Activated naive CD8-positive, alpha-beta T cell (primary cell): ENCODE results near the gene HARBI1.

Experiments used
- H3K27ac Mint-ChIP-seq: one replicate; pipeline ENCODE4 v1.8.0; 2021; ENCODE audit warnings: mixed read lengths
- H3K27me3 Mint-ChIP-seq: one replicate; pipeline ENCODE4 v1.8.0; 2021; ENCODE audit warnings: mixed read lengths
- H3K36me3 Mint-ChIP-seq: one replicate; pipeline ENCODE4 v1.8.0; 2021; ENCODE audit warnings: mixed read lengths
- H3K4me1 Mint-ChIP-seq: one replicate; pipeline ENCODE4 v1.8.0; 2021; ENCODE audit warnings: low read depth, mixed read lengths
- H3K4me3 Mint-ChIP-seq: one replicate; pipeline ENCODE4 v1.8.0; 2021; ENCODE audit warnings: mild to moderate bottlenecking, mixed read lengths
- H3K9me3 Mint-ChIP-seq: one replicate; pipeline ENCODE4 v1.8.0; 2021; ENCODE audit warnings: low read depth, mixed read lengths

HARBI1 gene

DNA sequence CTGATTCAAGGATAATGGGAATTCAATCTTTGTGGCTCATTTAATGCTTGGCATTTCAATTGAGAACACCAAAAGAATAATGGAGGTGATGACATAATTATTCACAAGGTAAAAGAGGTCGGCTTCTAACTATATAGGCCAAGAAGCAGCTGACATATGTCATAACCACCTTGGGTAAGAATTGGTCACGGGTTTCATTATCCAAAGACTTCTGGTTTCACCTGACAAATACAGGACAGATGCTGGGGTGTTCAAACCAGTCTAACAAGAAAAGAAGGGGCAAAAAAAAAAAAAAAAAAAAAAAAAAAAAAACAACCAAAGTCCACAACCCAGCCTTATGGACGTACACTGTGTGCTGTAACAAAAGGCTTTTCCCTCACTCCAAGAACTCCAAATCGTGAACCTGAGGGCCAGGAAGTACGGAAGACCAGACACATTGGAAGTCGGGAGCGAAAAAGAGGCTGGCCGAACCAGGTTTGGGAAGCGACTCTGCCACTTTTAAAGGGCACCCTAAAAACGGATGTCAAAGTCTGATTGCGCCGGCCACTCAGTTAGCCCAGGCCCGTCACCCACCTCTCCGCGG lies 385 bp downstream of the HARBI1 start:
- no peaks in the 10 kb centered on the region for H3K27me3 Mint-ChIP-seq
- peak overlapping the region; percentile 92 for H3K4me3 Mint-ChIP-seq
- peaks cover 2% of the 10 kb centered on the region for H3K36me3 Mint-ChIP-seq
- no peaks in the 10 kb centered on the region for H3K9me3 Mint-ChIP-seq
- peak overlapping the region; percentile 99 for H3K27ac Mint-ChIP-seq
- peaks cover 40% of the 10 kb centered on the region for H3K4me1 Mint-ChIP-seq

DNA sequence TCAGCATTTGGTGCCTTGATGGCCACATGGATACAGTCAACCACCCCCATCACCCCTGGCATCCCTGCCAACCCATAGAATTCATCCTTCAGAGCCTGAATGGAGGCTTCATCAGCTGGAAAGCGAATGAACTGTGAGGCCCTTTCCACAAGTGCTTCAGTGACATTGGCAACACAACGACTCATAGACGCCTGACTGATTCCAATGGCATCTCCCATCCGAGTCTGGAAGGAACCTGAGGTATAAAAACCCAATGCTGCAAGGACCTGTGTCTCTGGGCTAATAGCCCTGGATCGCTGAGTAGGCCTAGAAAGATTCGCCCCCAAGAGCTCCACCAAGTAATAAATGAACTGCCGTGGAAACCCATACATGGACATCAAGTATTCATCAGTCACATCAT lies 1.3 kb downstream of the HARBI1 start:
- no peaks in the 10 kb centered on the region for H3K36me3 Mint-ChIP-seq
- H3K4me3 Mint-ChIP-seq = peak overlapping the region; percentile 92
- no peaks in the 10 kb centered on the region for H3K27me3 Mint-ChIP-seq
- no peak overlapping the region for H3K27ac Mint-ChIP-seq
- H3K4me1 Mint-ChIP-seq = peaks cover 36% of the 10 kb centered on the region
- no peaks in the 10 kb centered on the region for H3K9me3 Mint-ChIP-seq

DNA sequence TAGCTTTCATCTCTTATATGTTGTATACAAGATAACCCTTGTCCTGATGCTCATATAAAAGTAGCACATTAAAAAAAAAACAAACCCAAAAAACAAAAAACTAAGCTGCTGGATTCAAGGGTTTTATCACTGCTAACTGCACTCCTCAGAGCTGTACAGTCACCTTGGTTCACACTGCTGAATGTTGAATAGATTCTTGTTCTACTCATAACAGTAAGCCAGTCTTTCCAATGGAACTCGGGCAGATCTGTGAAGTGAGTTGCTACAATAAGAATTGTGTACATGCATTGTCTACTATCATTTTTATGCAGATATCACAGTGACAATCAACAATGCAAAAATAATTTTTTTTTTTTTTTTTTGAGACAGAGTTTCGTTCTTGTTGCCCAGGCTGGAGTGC lies 4.7 kb downstream of the HARBI1 start:
- Mint-ChIP-seq H3K36me3 (peaks cover 2% of the 10 kb centered on the region), H3K4me3 (no peak overlapping the region), H3K9me3 (no peaks in the 10 kb centered on the region), H3K27me3 (no peaks in the 10 kb centered on the region), H3K4me1 (peaks cover 17% of the 10 kb centered on the region), H3K27ac (no peak overlapping the region)

DNA sequence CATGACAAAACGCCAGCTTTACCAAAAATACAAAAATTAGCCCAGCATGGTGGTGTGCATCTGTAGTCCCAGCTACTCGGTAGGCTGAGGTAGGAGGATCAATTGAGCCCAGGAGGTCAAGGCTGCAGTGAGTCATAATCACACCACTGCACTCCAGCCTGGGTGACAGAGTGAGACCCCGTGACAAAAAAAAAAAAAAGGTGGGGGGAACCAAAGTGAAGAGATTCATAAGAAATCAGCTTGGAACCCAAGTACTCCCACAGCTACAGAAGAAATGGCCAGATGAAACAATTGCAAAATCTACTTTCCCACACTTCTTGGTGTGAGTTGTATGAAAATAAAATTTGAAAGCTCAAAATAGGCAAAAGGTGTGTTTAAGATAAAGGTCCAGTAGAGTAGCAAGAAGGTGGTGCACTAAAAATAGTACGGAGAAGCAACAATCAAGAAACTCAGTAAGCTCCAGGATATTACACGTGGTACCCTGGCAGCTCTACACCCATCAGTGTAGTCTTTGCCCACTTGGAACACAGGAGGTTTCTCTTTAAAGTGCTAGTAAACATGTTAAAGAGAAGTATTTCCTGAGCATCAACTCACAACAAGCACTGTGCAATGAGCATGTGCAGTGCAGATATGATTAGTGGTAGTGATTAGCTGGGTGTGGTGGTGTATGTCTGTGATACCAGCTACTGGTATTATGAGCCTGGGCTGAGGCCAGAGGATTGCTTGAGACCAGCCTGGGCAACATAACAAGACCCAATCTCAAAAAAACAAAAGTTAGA lies 5.3 kb downstream of the HARBI1 start:
- H3K9me3 Mint-ChIP-seq = no peaks in the 10 kb centered on the region
- no peak overlapping the region for H3K27ac Mint-ChIP-seq
- H3K4me3 Mint-ChIP-seq = no peak overlapping the region
- H3K27me3 Mint-ChIP-seq = no peaks in the 10 kb centered on the region
- peaks cover 15% of the 10 kb centered on the region for H3K4me1 Mint-ChIP-seq
- peaks cover 2% of the 10 kb centered on the region for H3K36me3 Mint-ChIP-seq

DNA sequence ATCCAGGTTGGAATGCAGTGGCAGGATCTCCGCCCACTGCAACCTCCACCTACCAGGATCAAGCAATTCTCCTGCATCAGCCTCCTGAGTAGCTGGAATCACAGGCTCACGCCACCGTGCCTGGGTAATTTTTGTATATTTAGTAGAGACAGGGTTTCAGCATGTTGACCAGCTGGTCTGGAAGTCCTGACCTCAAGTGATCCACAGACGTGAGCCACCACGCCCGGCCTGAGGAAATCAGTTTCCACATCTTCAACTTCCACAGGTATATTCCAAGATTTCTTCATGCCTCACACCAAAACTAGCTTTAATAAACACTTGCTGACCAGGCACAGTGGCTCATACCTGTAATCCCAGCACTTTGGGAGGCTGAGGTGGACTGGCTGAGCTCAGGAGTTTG lies 7.6 kb downstream of the HARBI1 start:
- H3K4me3 Mint-ChIP-seq = no peak overlapping the region
- H3K27me3 Mint-ChIP-seq = no peaks in the 10 kb centered on the region
- H3K27ac Mint-ChIP-seq = no peak overlapping the region
- H3K36me3 Mint-ChIP-seq = peaks cover 2% of the 10 kb centered on the region
- H3K4me1 Mint-ChIP-seq = peaks cover 6% of the 10 kb centered on the region
- H3K9me3 Mint-ChIP-seq = no peaks in the 10 kb centered on the region

DNA sequence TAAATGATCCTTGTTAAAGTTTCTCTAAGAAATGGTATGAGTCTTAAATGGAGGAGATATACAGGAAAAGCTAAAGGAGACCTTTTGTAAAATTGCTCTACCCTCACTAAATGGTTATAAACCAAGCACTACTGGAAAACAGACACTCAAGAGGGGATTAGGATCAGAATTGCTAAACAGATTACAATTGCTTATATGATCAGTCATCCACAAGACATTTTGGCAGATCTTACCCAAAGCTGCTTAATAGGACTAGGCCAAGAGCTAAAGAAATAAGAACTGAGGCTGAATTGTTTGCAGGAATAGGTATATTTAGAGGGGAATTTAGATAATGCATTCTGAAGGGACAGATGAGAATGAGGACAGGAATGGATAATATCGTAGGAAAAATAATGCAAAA lies 9.5 kb downstream of the HARBI1 start:
- Mint-ChIP-seq H3K4me1 (peaks cover 4% of the 10 kb centered on the region), H3K27me3 (no peaks in the 10 kb centered on the region), H3K4me3 (no peak overlapping the region), H3K27ac (no peak overlapping the region), H3K9me3 (no peaks in the 10 kb centered on the region), H3K36me3 (peaks cover 2% of the 10 kb centered on the region)

DNA sequence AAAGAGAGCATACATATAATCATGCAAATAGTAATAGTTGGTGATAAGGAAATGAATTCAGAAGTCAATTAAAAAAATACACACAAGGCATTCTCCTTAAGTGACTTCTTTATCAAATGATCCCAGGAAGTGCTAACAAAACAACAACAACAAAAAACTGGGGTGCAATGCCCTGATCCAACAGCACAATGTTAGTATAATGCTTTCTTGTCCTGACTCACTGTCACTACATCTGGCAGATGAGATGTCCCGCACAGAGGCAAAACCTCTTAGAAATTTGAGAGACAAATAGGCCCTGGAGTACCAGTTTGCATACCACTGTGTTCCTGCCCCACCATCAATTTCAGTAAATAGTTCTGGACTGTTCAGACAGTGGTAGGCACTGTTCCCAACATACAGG lies 12.2 kb downstream of the HARBI1 start:
- H3K27ac Mint-ChIP-seq = no peak overlapping the region
- H3K4me3 Mint-ChIP-seq = no peak overlapping the region
- H3K9me3 Mint-ChIP-seq = no peaks in the 10 kb centered on the region
- H3K4me1 Mint-ChIP-seq = no peaks in the 10 kb centered on the region
- no peaks in the 10 kb centered on the region for H3K27me3 Mint-ChIP-seq
- peaks cover 2% of the 10 kb centered on the region for H3K36me3 Mint-ChIP-seq

DNA sequence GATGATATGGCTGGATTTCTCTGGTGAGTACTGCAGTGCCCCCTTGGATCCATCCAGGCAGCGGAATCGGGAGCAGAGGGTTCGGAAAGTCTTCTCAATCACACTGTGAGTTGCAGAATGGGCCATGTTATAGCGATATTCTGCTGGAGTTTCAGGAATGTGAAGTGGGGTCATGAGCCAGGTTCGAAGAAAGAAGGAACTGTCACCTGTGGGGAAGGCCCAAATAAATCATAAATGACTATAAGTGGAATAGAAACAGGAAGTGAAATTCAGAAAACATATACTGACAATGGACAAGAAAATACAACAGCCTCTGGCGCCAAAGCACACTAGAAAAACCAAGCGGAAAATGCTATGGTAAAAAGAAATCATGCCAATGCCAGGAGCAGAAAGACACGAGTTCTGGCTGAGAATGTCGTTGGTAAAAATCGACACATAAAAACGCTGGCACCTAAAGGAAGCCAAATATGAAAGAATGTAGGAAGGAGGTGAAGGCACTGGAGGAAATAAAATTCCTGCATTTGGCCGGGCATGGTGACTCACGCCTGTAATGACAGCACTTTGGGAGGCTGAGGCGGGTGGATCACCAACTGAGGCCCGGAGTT lies 13.2 kb downstream of the HARBI1 start:
- Mint-ChIP-seq H3K4me1 (no peaks in the 10 kb centered on the region), H3K27ac (no peak overlapping the region), H3K36me3 (peaks cover 2% of the 10 kb centered on the region), H3K27me3 (no peaks in the 10 kb centered on the region), H3K4me3 (no peak overlapping the region), H3K9me3 (no peaks in the 10 kb centered on the region)

DNA sequence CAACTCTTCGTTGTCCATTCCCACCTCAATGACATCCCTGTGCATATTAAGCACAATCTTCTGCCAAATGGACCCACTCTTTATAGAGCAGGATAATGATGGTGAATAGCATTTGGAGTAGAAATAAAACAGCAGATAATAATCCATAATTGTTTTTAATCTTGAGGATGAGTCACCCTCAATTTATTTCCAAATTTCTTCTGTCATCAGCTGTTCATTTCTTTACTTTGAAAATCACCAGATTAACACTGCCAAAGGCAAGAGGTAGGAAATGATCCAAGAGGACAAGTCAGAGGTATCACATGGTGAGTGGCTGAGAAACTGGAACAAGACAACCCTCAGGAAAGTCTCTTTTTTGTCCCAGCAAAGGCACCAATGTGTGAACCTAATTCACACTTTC lies 15.9 kb downstream of the HARBI1 start:
- H3K36me3 Mint-ChIP-seq = no peaks in the 10 kb centered on the region
- H3K27ac Mint-ChIP-seq = no peak overlapping the region
- no peaks in the 10 kb centered on the region for H3K4me1 Mint-ChIP-seq
- H3K4me3 Mint-ChIP-seq = no peak overlapping the region
- no peaks in the 10 kb centered on the region for H3K27me3 Mint-ChIP-seq
- H3K9me3 Mint-ChIP-seq = no peaks in the 10 kb centered on the region

DNA sequence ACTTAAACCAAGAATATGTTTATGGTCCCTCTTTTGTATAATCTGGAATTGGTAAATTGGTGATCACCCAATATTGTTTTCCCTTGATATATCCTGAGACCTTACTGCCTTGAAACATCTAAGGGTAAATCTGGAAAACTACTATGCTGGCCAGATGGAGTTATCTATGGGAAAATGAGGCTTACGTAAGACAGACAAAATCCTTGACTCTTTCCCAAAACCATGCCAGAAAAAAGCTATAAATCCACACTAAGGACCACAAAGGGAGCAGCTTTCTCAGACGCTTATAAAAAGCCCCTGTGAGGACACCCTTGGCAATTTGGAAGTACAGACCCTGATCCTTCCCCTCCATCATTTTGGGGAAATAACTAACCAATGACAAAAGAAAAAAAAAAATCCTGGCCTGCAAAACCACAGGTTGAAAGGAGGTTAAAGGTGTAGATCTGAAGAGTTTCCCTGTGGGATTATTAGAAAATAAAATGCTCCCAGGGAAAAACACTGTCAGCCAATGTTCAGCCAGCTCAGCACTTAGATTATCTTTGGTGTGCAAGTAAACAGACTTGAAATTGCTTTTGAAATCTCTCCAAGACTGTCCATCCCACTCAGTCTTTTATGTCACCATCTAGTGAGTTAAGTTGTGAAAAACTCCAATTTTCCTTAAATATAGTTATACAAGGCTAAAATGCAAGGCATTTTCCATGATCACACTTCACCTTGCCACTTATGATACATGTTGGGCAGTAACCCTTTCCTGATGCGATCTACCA lies 16.6 kb downstream of the HARBI1 start:
- H3K4me1 Mint-ChIP-seq = no peaks in the 10 kb centered on the region
- no peak overlapping the region for H3K4me3 Mint-ChIP-seq
- no peaks in the 10 kb centered on the region for H3K27me3 Mint-ChIP-seq
- no peaks in the 10 kb centered on the region for H3K36me3 Mint-ChIP-seq
- H3K9me3 Mint-ChIP-seq = no peaks in the 10 kb centered on the region
- H3K27ac Mint-ChIP-seq = peak overlapping the region; percentile 34

DNA sequence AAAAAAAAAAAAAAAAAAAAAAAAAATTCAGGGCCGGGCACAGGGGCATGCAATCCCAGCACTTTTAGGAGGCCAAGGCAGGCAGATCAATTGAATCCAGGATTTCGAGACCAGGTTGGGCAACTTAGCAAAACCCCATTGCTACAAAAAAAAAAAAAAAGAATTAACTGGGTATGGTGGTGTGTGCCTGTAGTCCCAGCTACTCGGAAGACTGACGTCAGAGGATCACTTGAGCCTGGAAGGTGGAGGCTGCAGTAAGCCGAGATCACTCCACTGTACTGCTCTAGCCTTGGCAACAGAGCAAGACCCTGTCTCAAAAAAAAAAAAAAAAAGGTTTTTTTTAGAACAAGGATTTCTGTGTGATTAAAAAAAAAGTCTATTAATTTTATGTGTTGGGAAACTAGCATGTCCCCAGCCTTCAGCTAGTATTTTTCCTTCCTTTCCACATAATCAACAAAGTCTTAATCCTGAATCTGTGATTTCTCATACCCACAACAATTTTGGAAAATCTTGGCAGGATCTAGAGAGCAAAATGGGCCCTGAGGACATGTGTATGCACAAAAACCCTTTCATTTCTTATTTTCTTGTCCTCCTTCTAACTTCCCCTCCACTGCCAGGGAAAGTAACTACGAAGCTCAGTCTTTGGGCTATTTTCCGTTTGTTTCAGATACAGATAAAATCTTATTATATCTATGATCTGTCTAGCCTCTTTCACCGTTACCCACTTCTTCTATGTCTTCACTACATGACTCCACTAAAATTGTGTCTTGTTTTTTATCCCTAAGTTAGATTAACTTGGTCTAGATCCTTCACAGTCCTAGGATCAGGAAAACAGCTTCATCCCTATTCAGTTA lies 17.5 kb downstream of the HARBI1 start:
- H3K4me3 Mint-ChIP-seq = no peak overlapping the region
- no peaks in the 10 kb centered on the region for H3K9me3 Mint-ChIP-seq
- H3K36me3 Mint-ChIP-seq = no peaks in the 10 kb centered on the region
- H3K27ac Mint-ChIP-seq = no peak overlapping the region
- H3K4me1 Mint-ChIP-seq = no peaks in the 10 kb centered on the region
- no peaks in the 10 kb centered on the region for H3K27me3 Mint-ChIP-seq

DNA sequence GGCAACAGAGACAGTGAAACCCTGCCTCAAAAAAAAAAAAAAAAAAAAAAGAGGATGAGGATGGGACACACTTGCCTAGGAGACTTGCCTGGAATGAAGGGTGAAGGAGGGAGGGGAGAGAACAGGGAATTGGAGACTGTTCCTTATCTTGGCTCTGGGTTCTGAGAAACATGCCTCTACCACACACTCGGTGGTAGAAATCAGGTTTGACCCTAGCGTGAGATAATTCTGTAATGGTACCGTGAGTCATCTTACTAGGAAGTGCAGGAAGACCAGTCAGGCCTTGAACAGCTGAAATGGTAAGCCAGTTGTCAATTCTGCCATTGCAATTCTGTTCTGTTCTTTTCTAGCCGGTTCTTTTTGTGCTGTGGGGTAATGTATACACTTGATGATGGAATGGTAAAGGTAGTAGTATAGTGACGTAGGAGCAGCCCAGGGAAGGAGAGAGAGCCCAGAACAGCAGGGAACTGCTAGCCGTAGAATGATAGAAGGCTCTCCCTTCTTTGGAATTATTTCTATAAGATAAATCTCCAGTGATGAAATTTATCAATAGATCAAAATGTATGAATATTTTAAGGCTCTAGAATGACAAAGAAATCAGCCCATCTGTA lies 19.3 kb downstream of the HARBI1 start:
- H3K9me3 Mint-ChIP-seq = no peaks in the 10 kb centered on the region
- H3K27ac Mint-ChIP-seq = no peak overlapping the region
- H3K36me3 Mint-ChIP-seq = no peaks in the 10 kb centered on the region
- no peak overlapping the region for H3K4me3 Mint-ChIP-seq
- peaks cover 11% of the 10 kb centered on the region for H3K4me1 Mint-ChIP-seq
- H3K27me3 Mint-ChIP-seq = no peaks in the 10 kb centered on the region

DNA sequence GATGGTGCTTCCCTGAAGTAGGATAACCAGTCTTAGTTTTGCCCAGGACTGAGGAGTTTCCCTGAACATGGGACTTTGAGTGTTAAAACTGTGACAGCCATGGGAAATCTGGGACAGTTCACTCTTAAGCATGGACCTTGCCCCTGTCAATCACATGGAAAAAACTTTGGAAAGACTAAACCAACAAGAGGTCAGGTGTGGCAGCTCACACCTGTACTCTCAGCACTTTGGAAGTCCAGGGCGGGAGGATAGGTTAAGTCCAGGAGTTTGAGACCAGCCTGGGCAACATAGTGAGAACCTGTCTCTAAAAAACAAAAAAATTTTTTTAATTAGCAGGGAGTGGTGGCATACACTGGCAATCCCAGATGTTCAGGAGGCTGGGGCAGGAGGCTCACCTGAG lies 19.9 kb downstream of the HARBI1 start:
- H3K27ac Mint-ChIP-seq = no peak overlapping the region
- no peaks in the 10 kb centered on the region for H3K27me3 Mint-ChIP-seq
- no peaks in the 10 kb centered on the region for H3K36me3 Mint-ChIP-seq
- H3K4me3 Mint-ChIP-seq = no peak overlapping the region
- peaks cover 15% of the 10 kb centered on the region for H3K4me1 Mint-ChIP-seq
- H3K9me3 Mint-ChIP-seq = no peaks in the 10 kb centered on the region

DNA sequence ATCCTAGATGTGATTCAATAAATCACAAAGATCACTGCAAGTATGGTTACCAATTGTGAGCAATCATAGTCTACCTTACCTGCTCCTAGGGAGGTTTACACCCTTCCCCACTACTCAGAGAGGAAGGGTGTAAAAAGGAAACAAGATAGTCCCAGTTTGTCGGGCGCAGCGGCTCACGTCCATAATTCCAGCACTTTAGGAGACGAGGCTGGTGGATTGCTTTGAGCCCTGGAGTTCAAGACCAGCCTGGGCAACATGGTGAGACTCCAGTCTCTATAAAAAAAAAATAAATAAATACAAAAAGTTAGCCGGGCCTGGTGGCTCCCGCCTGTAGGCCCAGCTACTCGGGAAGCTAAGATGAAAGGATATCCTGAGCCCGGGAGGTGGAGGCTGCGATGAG lies 22.2 kb downstream of the HARBI1 start:
- peaks cover 30% of the 10 kb centered on the region for H3K4me1 Mint-ChIP-seq
- H3K27ac Mint-ChIP-seq = peak overlapping the region; percentile 93
- H3K36me3 Mint-ChIP-seq = peaks cover 2% of the 10 kb centered on the region
- no peaks in the 10 kb centered on the region for H3K27me3 Mint-ChIP-seq
- no peak overlapping the region for H3K4me3 Mint-ChIP-seq
- H3K9me3 Mint-ChIP-seq = no peaks in the 10 kb centered on the region
